A673 (cell line): ENCODE results near the gene CNOT3. TPM values are rescaled to one million over a fixed set of nuclear protein-coding genes. Genes with fewer than 3 reads are reported as not detected.
A peak's percentile ranks its signal among the peaks of the same experiment; 100 is the strongest.

Experiments
- BruUV-seq: library from RNA; stranded (reverse); fragments of 400-500 nt; replicated peaks from 2 replicates; lab custom pipeline; 2021; lab: Mats Ljungman, UMichigan
- CTCF ChIA-PET: fragments of 300-600 bp; sonication (Branson Sonifier 250); formaldehyde crosslinking; loops from one replicate; lab custom pipeline; 2022; ENCODE audit warnings: antibody characterized with exemption; lab: Charles Lee
- POLR2A ChIA-PET: fragments of 300-600 bp; sonication (Branson Sonifier 250); formaldehyde crosslinking; loops from one replicate; lab custom pipeline; 2022; ENCODE audit warnings: antibody characterized with exemption; ENCODE audit not compliant: low non-redundant PET; lab: Charles Lee
- DNase-seq: peaks from one replicate; pipeline ENCODE4 v3.0.0-alpha.2; 2015; ENCODE audit warnings: low spot score
- H3K27ac ChIP-seq: fragments of 200-600 bp; sonication (generic); 2 replicates; pipeline ENCODE4 v1.5.1; 2016; ENCODE audit warnings: mixed run types, low read depth, mild to moderate bottlenecking, mixed read lengths, antibody characterized with exemption, low read length; ENCODE audit not compliant: poor library complexity, severe bottlenecking
- H3K27me3 ChIP-seq: fragments of 200-600 bp; sonication (generic); replicated peaks from 2 replicates; pipeline ENCODE4 v1.6.1; 2017; ENCODE audit warnings: mixed run types, low read depth, mild to moderate bottlenecking, mixed read lengths, antibody characterized with exemption, low read length; ENCODE audit not compliant: insufficient read depth, poor library complexity
- H3K36me3 ChIP-seq: fragments of 200-600 bp; sonication (generic); 2 replicates; pipeline ENCODE4 v1.6.1; 2016; ENCODE audit warnings: mixed run types, mild to moderate bottlenecking, mixed read lengths, antibody characterized with exemption, low read length; ENCODE audit not compliant: insufficient read depth, poor library complexity, severe bottlenecking
- H3K4me1 ChIP-seq: fragments of 200-600 bp; sonication (generic); 2 replicates; pipeline ENCODE4 v1.6.1; 2017; ENCODE audit warnings: mixed run types, mild to moderate bottlenecking, mixed read lengths, antibody characterized with exemption, low read length; ENCODE audit not compliant: insufficient read depth, poor library complexity, severe bottlenecking
- H3K4me3 ChIP-seq: fragments of 200-600 bp; sonication (generic); 2 replicates; pipeline ENCODE4 v1.5.1; 2016; ENCODE audit warnings: low read depth, mixed run types, mild to moderate bottlenecking, mixed read lengths, low read length; ENCODE audit not compliant: poor library complexity, severe bottlenecking
- H3K9me3 ChIP-seq: fragments of 200-600 bp; sonication (generic); 2 replicates; pipeline ENCODE4 v1.6.1; 2016; ENCODE audit warnings: mixed run types, low read depth, mild to moderate bottlenecking, mixed read lengths, antibody characterized with exemption, low read length; ENCODE audit not compliant: poor library complexity, severe bottlenecking
- CTCF ChIP-seq: fragments of 300-800, 200-600 bp; sonication (generic); conservative IDR thresholded peaks from 2 replicates; pipeline ENCODE4 v1.5.1; 2017; ENCODE audit warnings: low read depth, mild to moderate bottlenecking, antibody characterized with exemption, low read length, moderate library complexity, mixed read lengths
- EZH2 ChIP-seq: fragments of 200-600 bp; sonication (generic); IDR thresholded peaks from 2 replicates; pipeline ENCODE4 v1.6.1; 2017; ENCODE audit warnings: borderline replicate concordance, low read depth, mild to moderate bottlenecking, mixed read lengths, antibody characterized with exemption, low read length; ENCODE audit not compliant: poor library complexity, severe bottlenecking
- intact Hi-C: fragments of 100-400 bp; cut with micrococcal nuclease; formaldehyde crosslinking; loops from one replicate; pipeline ENCODE4 v1.10.0; 2022; ENCODE audit not compliant: unreplicated experiment
- total RNA-seq: library from RNA; stranded (reverse); gene quantifications from 2 replicates; pipeline ENCODE4 v1.2.3, GENCODE V29; 2021

CNOT3 gene
- total RNA-seq, 1 experiment from 2014 or later: 102 TPM

GRCh38 chr19:54115109-54116063, 22.2 kb upstream of the CNOT3 start, which contains the start of the genes PRPF31 and TFPT:
PRPF31 (plus strand) TSS chr19:54115754; CDS start chr19:54118279, 2,525 bp downstream.
TFPT (minus strand) TSS chr19:54115657; CDS start chr19:54115269, 388 bp downstream.
- peak within 1 kb of the TSS; percentile 70 for H3K4me3 ChIP-seq
- intact Hi-C loops: no loop called here
- H3K9me3 ChIP-seq: no peaks in the 10 kb centered on the region
- DNase-seq: peak; percentile 99
- peak within 1 kb of the TSS; percentile 93 for H3K27ac ChIP-seq
- TF ChIP-seq EZH2 (no peak), CTCF (no peak)
- TSS peak; percentile 86 for BruUV-seq
- no peaks in the 10 kb centered on the region for H3K27me3 ChIP-seq
- POLR2A ChIA-PET: interaction anchor here (0.5 to 0.7 kb wide), 3 partner anchors 8 to 44 kb away, joined by 3 to 14 read pairs (median 3); partner anchors contain the start of gene LENG1
- peaks cover 25% of the 10 kb centered on the region for H3K36me3 ChIP-seq
- CTCF ChIA-PET: interaction anchor here (0.5 to 1.4 kb wide), 2 partner anchors 85 to 315 kb away, joined by 3 to 8 read pairs; no protein-coding TSS in a partner anchor
- peaks cover 7% of the 10 kb centered on the region for H3K4me1 ChIP-seq

GRCh38 chr19:54121259-54121658, 16.3 kb upstream of the CNOT3 start:
- intact Hi-C loops: no loop called here
- CTCF ChIA-PET: no interaction called here
- H3K36me3 ChIP-seq: peaks cover 55% of the 10 kb centered on the region

More at GRCh38 chr19:54121259-54121658, 16.3 kb upstream of the CNOT3 start:
- Histone ChIP-seq H3K27ac (no peak overlapping the region), H3K27me3 (no peaks in the 10 kb centered on the region), H3K4me1 (peaks cover 6% of the 10 kb centered on the region), H3K9me3 (no peaks in the 10 kb centered on the region), H3K4me3 (no peak overlapping the region)
- no TSS peak for BruUV-seq
- TF ChIP-seq EZH2 (no peak), CTCF (no peak)
- DNase-seq: no peak
- POLR2A ChIA-PET: no interaction called here
